DMS53 (cell line): ENCODE data around the gene SIGLEC7.

Experiments
- DNase-seq: peaks from one replicate; lab custom pipeline; 2025; lab: John Stamatoyannopoulos, UW

The SIGLEC7 gene

GRCh38 chr19:51169283-51169918 is 27.3 kb downstream of the SIGLEC7 start:
- peak; percentile 75 for DNase-seq

DNA sequence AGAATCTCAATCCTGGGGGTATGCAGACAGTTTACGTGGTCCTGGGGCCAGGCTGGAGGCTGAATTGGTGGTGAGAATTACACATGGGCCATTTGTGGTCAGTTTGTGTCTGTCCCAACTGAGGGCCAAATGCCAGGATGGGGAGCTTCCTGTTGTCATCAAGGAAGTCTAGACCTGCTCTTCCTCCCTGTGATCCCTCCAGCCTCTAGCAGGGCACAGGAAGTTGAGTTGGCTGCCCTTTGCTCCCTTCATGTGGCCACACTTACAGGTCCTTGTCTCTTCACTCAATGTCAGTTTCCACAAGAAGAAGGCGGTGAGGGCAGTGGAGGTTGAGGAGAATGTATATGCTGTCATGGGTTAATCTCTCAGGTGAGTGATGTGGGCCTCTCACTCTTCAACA is 30.1 kb downstream of the SIGLEC7 start:
- no peak for DNase-seq

- DNase-seq: no peak
Measured at GRCh38 chr19:51173681-51174080, 31.6 kb downstream of the SIGLEC7 start.

DNA sequence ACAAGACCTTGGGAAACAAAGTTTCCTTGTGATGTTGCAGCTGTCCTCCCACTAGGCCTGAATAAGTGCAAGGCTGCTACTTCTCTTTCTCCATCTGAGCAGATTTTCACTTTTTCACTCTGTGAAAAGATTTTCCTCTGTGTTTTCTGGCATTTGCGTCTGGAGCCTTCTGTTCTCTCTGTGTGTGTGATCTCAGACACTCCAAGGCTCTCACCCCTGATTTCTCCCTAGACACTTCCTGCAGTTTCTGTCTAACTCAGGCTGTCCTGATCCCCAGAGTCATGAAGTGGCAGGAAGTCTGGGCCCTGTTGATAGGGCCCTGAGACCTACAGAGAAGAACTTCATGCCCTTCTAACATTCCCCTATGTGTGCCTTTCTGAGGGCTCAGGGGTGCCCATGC is 37.2 kb downstream of the SIGLEC7 start:
- DNase-seq: no peak

GRCh38 chr19:51181377-51181912 is 39.3 kb downstream of the SIGLEC7 start:
- DNase-seq: no peak

- no peak for DNase-seq
Measured at GRCh38 chr19:51181913-51182419, 39.9 kb downstream of the SIGLEC7 start.

- no peak for DNase-seq
Measured at GRCh38 chr19:51183629-51184028, 41.5 kb downstream of the SIGLEC7 start.

GRCh38 chr19:51185069-51185867 is 43.2 kb downstream of the SIGLEC7 start:
- no peak for DNase-seq

DNA sequence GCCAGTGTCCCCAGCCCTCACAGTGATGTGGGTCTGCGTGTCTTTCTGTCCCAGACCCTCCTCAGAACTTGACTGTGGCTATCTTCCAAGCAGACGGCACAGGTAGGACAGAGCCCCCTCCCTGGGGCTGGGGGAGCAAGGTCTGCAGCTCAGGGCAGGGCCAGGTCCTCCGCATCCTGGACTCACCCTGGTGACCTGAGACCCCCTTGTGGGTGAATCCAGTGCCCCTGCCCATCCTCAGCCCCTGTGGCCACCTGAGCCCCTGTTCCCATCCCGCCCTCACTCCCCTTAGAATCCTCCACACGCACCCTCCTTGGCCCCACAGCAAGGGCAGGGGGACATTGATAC is 43.7 kb downstream of the SIGLEC7 start:
- DNase-seq: no peak

DNA sequence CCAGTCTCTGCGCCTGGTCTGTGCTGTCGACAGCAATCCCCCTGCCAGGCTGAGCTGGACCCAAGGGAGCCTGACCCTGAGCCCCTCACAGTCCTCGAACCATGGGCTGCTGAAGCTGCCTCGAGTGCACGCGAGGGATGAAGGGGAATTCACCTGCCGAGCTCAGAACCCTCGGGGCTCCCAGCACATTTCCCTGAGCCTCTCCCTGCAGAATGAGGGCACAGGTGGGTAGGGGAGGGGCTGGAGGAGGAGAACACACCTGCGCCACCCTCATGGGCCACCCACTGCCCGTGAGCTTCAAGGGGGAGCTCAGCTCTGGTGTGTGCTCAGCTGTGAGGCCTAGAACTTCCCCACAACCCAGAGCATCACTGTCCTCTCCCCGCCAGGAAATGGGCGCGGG is 44.2 kb downstream of the SIGLEC7 start:
- DNase-seq: no peak

- DNase-seq: no peak
Measured at GRCh38 chr19:51187395-51188226, 45.5 kb downstream of the SIGLEC7 start.

- DNase-seq: no peak
Measured at GRCh38 chr19:51188227-51188559, 46.1 kb downstream of the SIGLEC7 start.

DNA sequence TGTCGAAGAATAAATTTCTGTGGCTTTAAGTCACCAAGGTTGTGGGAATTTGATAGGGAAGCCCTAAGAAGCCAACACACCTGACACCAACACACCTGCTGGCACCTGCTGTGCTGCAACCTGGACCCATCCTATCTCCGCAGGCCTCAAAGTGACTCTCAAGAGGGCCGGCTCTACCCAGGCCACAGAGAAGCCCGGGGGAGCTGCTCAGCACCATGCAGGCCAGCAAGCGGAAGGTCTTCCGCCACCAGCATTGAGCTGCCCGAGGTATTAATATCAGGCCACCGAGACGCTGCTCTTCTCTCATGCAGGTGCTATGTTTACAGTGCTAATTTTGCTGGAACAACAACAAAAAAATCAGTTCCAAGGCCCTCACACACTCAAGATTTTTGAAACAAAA is 50.6 kb downstream of the SIGLEC7 start:
- no peak for DNase-seq

DNA sequence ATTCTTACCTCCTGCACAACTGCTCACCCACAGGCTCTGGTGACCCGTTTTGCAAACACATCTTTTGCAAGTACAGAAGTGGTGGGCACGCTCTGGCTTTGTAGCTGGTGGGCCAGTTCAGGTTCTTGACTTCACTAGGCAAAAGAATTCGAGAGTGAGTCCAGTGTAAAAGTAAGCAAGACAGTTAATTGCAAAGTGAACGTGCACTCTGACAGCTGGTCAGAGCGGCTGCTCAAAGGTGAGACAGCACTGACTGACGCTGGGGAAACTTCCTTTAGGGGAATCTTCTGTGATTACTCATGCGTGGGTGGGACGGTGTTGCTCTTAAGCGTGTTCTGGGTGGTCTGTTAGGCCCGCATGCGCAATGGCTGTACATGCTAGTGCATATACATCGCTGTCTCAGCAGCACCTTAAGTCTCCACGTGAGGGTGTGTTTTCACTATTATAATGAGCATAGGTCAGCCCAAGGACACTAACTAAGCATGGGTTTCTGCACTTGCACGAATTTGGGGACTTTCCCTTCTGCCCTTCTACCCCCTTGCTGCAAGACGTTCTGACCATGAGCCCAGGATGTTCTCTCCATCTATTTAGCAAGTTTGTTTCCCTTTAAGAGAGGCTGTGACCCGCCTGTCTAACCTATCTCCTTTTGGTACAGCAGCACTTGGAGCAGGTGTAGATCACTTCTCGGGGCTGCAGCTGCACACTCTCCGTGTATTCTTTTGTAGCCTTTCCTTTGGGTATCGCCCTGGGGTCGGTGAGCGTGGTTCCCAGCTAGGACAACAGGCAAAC is 52.6 kb downstream of the SIGLEC7 start:
- no peak for DNase-seq

- no peak for DNase-seq
Measured at GRCh38 chr19:51195316-51195586, 53.1 kb downstream of the SIGLEC7 start.

- DNase-seq: no peak
Measured at GRCh38 chr19:51195616-51196015, 53.5 kb downstream of the SIGLEC7 start.

- no peak for DNase-seq
Measured at GRCh38 chr19:51196181-51196580, 54.1 kb downstream of the SIGLEC7 start.

GRCh38 chr19:51198641-51199040 is 56.5 kb downstream of the SIGLEC7 start:
- DNase-seq: no peak

DNA sequence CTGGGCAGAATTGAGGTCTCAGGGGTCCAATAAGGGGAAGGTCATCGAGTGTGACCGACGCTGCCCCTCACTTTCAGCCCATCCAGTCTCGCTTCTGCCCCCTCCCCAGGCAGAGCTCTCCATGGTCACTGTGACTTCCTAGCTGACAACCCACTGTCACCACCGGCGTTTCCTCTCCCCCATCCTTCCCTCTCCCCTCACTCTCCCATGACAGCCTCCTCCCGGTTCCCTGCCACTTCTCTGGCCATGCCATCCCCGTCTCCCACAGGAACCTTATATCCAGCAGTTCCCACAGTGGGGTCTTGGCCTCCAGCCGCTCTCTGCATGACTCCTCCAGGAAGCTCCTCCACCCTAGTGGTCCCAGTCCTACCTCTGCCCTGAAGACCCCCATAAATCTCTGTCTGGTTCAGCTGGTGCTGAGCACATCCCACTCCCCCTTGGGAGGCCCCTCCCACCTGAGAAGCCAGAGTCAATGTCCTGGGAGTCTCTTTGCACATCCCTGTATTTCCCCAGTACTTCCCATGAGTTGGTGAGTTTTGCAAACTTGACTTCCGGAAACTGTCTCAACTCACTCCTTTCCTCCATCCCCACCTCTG is 58.1 kb downstream of the SIGLEC7 start:
- DNase-seq: no peak

DNA sequence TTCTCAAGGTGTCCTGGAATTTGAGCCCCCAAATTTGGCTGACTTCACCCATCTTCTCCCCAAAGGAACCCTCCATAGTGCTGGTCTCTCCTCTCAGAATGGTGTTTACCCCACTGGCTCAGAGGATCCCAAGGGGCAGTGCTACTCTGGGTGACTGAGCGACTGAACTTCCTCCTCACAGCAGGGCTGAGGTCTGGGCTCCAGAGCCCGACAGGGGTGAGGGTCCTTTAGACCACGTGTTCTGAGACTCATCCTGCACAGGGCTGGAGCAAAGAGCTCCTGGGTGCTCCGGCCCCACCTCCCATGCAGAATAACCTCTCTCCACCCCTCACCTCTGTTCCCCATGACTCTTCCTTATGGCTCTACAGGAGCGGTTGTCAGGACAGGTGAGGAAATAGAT is 59.6 kb downstream of the SIGLEC7 start:
- DNase-seq: no peak
